SU-DHL-6 (cell line): ENCODE measurements around the gene LHPP.

Source experiments
- H2AFZ ChIP-seq: fragments of 200-600 bp; sonication (generic); 2 replicates; pipeline ENCODE4 v1.6.1; 2014; ENCODE audit warnings: low read depth, mild to moderate bottlenecking, moderate library complexity, mixed read lengths, antibody characterized with exemption, low read length; ENCODE audit not compliant: severe bottlenecking
- H3F3A ChIP-seq: fragments of 200-600 bp; shearing (Covaris generic); 2 replicates; pipeline ENCODE4 v1.6.0; 2016; ENCODE audit warnings: antibody characterized with exemption, mild to moderate bottlenecking; ENCODE audit not compliant: insufficient read depth
- H3K27ac ChIP-seq: fragments of 200-600 bp; sonication (generic); 2 replicates; pipeline ENCODE4 v1.5.1; 2016; ENCODE audit warnings: low read depth, mild to moderate bottlenecking, low read length, moderate library complexity, mixed read lengths
- H3K27me3 ChIP-seq: fragments of 200-600 bp; sonication (generic), shearing (Covaris generic); 2 replicates; pipeline ENCODE4 v1.6.0; 2014; ENCODE audit warnings: mild to moderate bottlenecking, low read length
- H3K36me3 ChIP-seq: fragments of 200-600 bp; sonication (generic); 2 replicates; pipeline ENCODE4 v1.6.1; 2014; ENCODE audit warnings: mild to moderate bottlenecking, low read length, mixed read lengths
- H3K4me2 ChIP-seq: fragments of 300-600, 200-600 bp; shearing (Covaris generic), sonication (generic); 2 replicates; pipeline ENCODE4 v1.6.0; 2014; ENCODE audit warnings: low read length, low read depth, mild to moderate bottlenecking; ENCODE audit not compliant: poor library complexity, severe bottlenecking
- H3K4me3 ChIP-seq: fragments of 200-600 bp; sonication (generic); 2 replicates; pipeline ENCODE4 v1.5.1; 2014; ENCODE audit warnings: antibody characterized with exemption, low read length, mild to moderate bottlenecking, mixed read lengths; ENCODE audit not compliant: insufficient read depth, poor library complexity, severe bottlenecking
- H3K79me2 ChIP-seq: fragments of 200-600 bp; sonication (generic); 2 replicates; pipeline ENCODE4 v1.6.1; 2014; ENCODE audit warnings: mild to moderate bottlenecking, low read length, moderate library complexity; ENCODE audit not compliant: insufficient read depth
- H3K9ac ChIP-seq: fragments of 200-600 bp; sonication (generic); 2 replicates; pipeline ENCODE4 v1.7.0; 2014; ENCODE audit warnings: mild to moderate bottlenecking, low read length
- H3K9me2 ChIP-seq: fragments of 200-600 bp; sonication (generic); replicated peaks from 2 replicates; pipeline ENCODE4 v1.6.1; 2014; ENCODE audit warnings: low read length; ENCODE audit not compliant: insufficient read depth
- H3K9me3 ChIP-seq: fragments of 200-600 bp; sonication (generic); 2 replicates; pipeline ENCODE4 v1.6.1; 2014; ENCODE audit warnings: low read length, mixed read lengths; ENCODE audit not compliant: insufficient read depth
- H4K20me1 ChIP-seq: fragments of 200-600 bp; sonication (generic); 2 replicates; pipeline ENCODE4 v1.6.1; 2014; ENCODE audit warnings: low read depth, mild to moderate bottlenecking, antibody characterized with exemption, low read length, moderate library complexity, mixed read lengths
- CTCF ChIP-seq: fragments of 200-600 bp; sonication (generic); IDR thresholded peaks from one replicate; pipeline ENCODE4 v1.5.1; 2017; ENCODE audit warnings: antibody characterized with exemption, mild to moderate bottlenecking, low read length, moderate library complexity; ENCODE audit not compliant: insufficient read depth, poor library complexity, severe bottlenecking
- EZH2phosphoT487 ChIP-seq: fragments of 200-600 bp; sonication (generic), shearing (Covaris generic); conservative IDR thresholded peaks from 2 replicates; pipeline ENCODE4 v1.6.1; 2018; ENCODE audit warnings: mild to moderate bottlenecking, antibody characterized with exemption, low read length, moderate library complexity, mixed read lengths

LHPP gene

GRCh38 chr10:124569623-124570470 lies 108.2 kb downstream of the LHPP start:
- Histone ChIP-seq H3K27ac (peak overlapping the region; percentile 74), H3K9me3 (no peaks in the 10 kb centered on the region), H3K27me3 (no peaks in the 10 kb centered on the region), H3K9me2 (no peaks in the 10 kb centered on the region), H3K4me2 (peak overlapping the region; percentile 32), H3K9ac (peak overlapping the region; percentile 49), H3K4me3 (no peak overlapping the region), H3K79me2 (no peaks in the 10 kb centered on the region), H4K20me1 (no peaks in the 10 kb centered on the region), H3F3A (peaks cover 13% of the 10 kb centered on the region), H2AFZ (peak overlapping the region; percentile 3), H3K36me3 (no peaks in the 10 kb centered on the region)
- TF ChIP-seq EZH2phosphoT487 (no peak), CTCF (no peak)

GRCh38 chr10:124570646-124571045 lies 109.0 kb downstream of the LHPP start:
- H3K9ac ChIP-seq = no peak overlapping the region
- H3K4me2 ChIP-seq = no peak overlapping the region
- no peaks in the 10 kb centered on the region for H4K20me1 ChIP-seq
- H3K9me2 ChIP-seq = no peaks in the 10 kb centered on the region
- no peak overlapping the region for H3K27ac ChIP-seq
- peaks cover 7% of the 10 kb centered on the region for H3F3A ChIP-seq
- H3K9me3 ChIP-seq = no peaks in the 10 kb centered on the region
- no peaks in the 10 kb centered on the region for H3K79me2 ChIP-seq
- no peak for TF ChIP-seq CTCF
- TF ChIP-seq EZH2phosphoT487 = no peak
- H3K27me3 ChIP-seq = no peaks in the 10 kb centered on the region
- no peaks in the 10 kb centered on the region for H3K36me3 ChIP-seq
- H2AFZ ChIP-seq = no peak overlapping the region
- H3K4me3 ChIP-seq = no peak overlapping the region

GRCh38 chr10:124572751-124573150 lies 111.1 kb downstream of the LHPP start:
- H3K27ac ChIP-seq = no peak overlapping the region
- H3K9ac ChIP-seq = no peak overlapping the region
- no peaks in the 10 kb centered on the region for H3K27me3 ChIP-seq
- no peaks in the 10 kb centered on the region for H4K20me1 ChIP-seq
- no peak overlapping the region for H2AFZ ChIP-seq
- H3K36me3 ChIP-seq = no peaks in the 10 kb centered on the region
- no peaks in the 10 kb centered on the region for H3K9me3 ChIP-seq
- TF ChIP-seq CTCF = no peak
- TF ChIP-seq EZH2phosphoT487 = no peak
- no peaks in the 10 kb centered on the region for H3K79me2 ChIP-seq
- H3K9me2 ChIP-seq = no peaks in the 10 kb centered on the region
- H3F3A ChIP-seq = no peaks in the 10 kb centered on the region
- H3K4me3 ChIP-seq = no peak overlapping the region
- H3K4me2 ChIP-seq = no peak overlapping the region
